RWPE1 (cell line): ENCODE results near the gene IL21R.

ENCODE experiments used
- CTCF ChIA-PET: fragments of 350-600 bp; sonication (Branson Sonifier 250); formaldehyde crosslinking; extraction: SDS; loops from one replicate; lab custom pipeline; 2021; lab: Yijun Ruan, JAX
- POLR2A ChIA-PET: fragments of 400-600 bp; formaldehyde crosslinking; extraction: SDS; loops from one replicate; lab custom pipeline; 2020; ENCODE audit warnings: antibody characterized with exemption; ENCODE audit not compliant: low non-redundant PET; lab: Yijun Ruan, JAX
- DNase-seq: peaks from one replicate; pipeline ENCODE4 v3.0.0; 2012; ENCODE audit warnings: low spot score
- H3K27ac ChIP-seq: fragments of 450-650 bp; 2 replicates; pipeline ENCODE4 v1.5.1; 2017
- CTCF ChIP-seq: fragments of 450-650 bp; conservative IDR thresholded peaks from 2 replicates; pipeline ENCODE4 v1.5.1; 2017; ENCODE audit warnings: low read depth, mild to moderate bottlenecking

The IL21R gene

GRCh38 chr16:27447301-27447700 is 45.3 kb downstream of the IL21R start:
- CTCF ChIA-PET, result interaction anchor here (0.7 kb wide), 1 partner anchor 1922 kb away, joined by 4 read pairs; no protein-coding TSS in a partner anchor
- no peak for TF ChIP-seq CTCF
- H3K27ac ChIP-seq, result no peak overlapping the region
- no peak for DNase-seq
- POLR2A ChIA-PET, result no interaction called here

- ChIA-PET POLR2A (no interaction called here), CTCF (interaction anchor here (0.6 kb wide), 1 partner anchor 330 kb away, joined by 3 read pairs; no protein-coding TSS in a partner anchor)
- no peak for DNase-seq
- H3K27ac ChIP-seq, result no peak overlapping the region
- TF ChIP-seq CTCF, result no peak
Observed at GRCh38 chr16:27448532-27449433, 46.8 kb downstream of the IL21R start.

- H3K27ac ChIP-seq, result no peak overlapping the region
- no peak for DNase-seq
- ChIA-PET POLR2A (no interaction called here), CTCF (interaction anchor here (0.6 kb wide), 1 partner anchor 331 kb away, joined by 3 read pairs; no protein-coding TSS in a partner anchor)
- no peak for TF ChIP-seq CTCF
Observed at GRCh38 chr16:27449434-27450195, 47.6 kb downstream of the IL21R start.

- no peak for DNase-seq
- POLR2A ChIA-PET, result no interaction called here
- TF ChIP-seq CTCF, result no peak
- CTCF ChIA-PET, result interaction anchor here (1.1 kb wide), 1 partner anchor 26 kb away, joined by 3 read pairs; no protein-coding TSS in a partner anchor
- no peak overlapping the region for H3K27ac ChIP-seq
Observed at GRCh38 chr16:27450196-27450549, 48.2 kb downstream of the IL21R start.

GRCh38 chr16:27452569-27453493 is 50.9 kb downstream of the IL21R start:
- ChIA-PET CTCF (no interaction called here), POLR2A (no interaction called here)

More at GRCh38 chr16:27452569-27453493, 50.9 kb downstream of the IL21R start:
- DNase-seq, result no peak
- H3K27ac ChIP-seq, result no peak overlapping the region
- no peak for TF ChIP-seq CTCF
